HG02588 (cell line): Measurements from ENCODE around the gene HLA-B.
"Not testable (repeated sequence)": the region's sequence is repeated elsewhere in the genome, so short reads cannot be mapped to it uniquely, and the experiment has no call there.

Source experiments
- ATAC-seq: cut with Tn5 transposase; IDR thresholded peaks from one replicate; pipeline ENCODE4 v1.9.1; 2021; ENCODE audit warnings: mild to moderate bottlenecking, moderate library complexity; ENCODE audit not compliant: unreplicated experiment

Gene HLA-B

GRCh38 chr6:31385041-31385440 lies 28.1 kb upstream of the HLA-B start:
- no peak for ATAC-seq

- no peak for ATAC-seq
Measured at GRCh38 chr6:31383149-31383548, 26.2 kb upstream of the HLA-B start.

- ATAC-seq = no peak
Measured at GRCh38 chr6:31381666-31382065, 24.7 kb upstream of the HLA-B start.

GRCh38 chr6:31379850-31380249 lies 22.9 kb upstream of the HLA-B start:
- ATAC-seq = no peak

GRCh38 chr6:31378721-31379103 lies 21.7 kb upstream of the HLA-B start:
- ATAC-seq = no peak

GRCh38 chr6:31378062-31378720 lies 21.2 kb upstream of the HLA-B start:
- ATAC-seq = no peak

- ATAC-seq = no peak
Measured at GRCh38 chr6:31377029-31377428, 20.1 kb upstream of the HLA-B start.

GRCh38 chr6:31375699-31376098 lies 18.7 kb upstream of the HLA-B start:
- ATAC-seq = no peak

- not testable (repeated sequence) for ATAC-seq
Measured at GRCh38 chr6:31374118-31374517, 17.1 kb upstream of the HLA-B start.

- no peak for ATAC-seq
Measured at GRCh38 chr6:31368461-31368860, 11.5 kb upstream of the HLA-B start.

- no peak for ATAC-seq
Measured at GRCh38 chr6:31366693-31367470, 9.9 kb upstream of the HLA-B start.

GRCh38 chr6:31365864-31366263 lies 8.9 kb upstream of the HLA-B start:
- ATAC-seq = no peak

- ATAC-seq = no peak
Measured at GRCh38 chr6:31363811-31364210, 6.8 kb upstream of the HLA-B start.

GRCh38 chr6:31362751-31363150 lies 5.8 kb upstream of the HLA-B start:
- no peak for ATAC-seq

GRCh38 chr6:31359581-31359980 lies 2.6 kb upstream of the HLA-B start:
- ATAC-seq = no peak

GRCh38 chr6:31358302-31358701 lies 1.3 kb upstream of the HLA-B start:
- ATAC-seq = no peak

- no peak for ATAC-seq
Measured at GRCh38 chr6:31357886-31358285, 907 bp upstream of the HLA-B start.

- peak; percentile 30 for ATAC-seq
Measured at GRCh38 chr6:31356216-31356945, 598 bp downstream of the HLA-B start.

- no peak for ATAC-seq
Measured at GRCh38 chr6:31355583-31355948, 1.4 kb downstream of the HLA-B start.

- ATAC-seq = no peak
Measured at GRCh38 chr6:31354864-31355582, 2.0 kb downstream of the HLA-B start.

- no peak for ATAC-seq
Measured at GRCh38 chr6:31354158-31354863, 2.7 kb downstream of the HLA-B start.
